Lung (tissue), 12 donors: ENCODE measurements around the gene CARMIL1. TPM values are rescaled to one million over a fixed set of nuclear protein-coding genes. Genes with fewer than 3 reads are reported as not detected.

Source experiments
- ATAC-seq: fragments of 200-7000 bp; cut with Tn5 transposase; one replicate; pipeline ENCODE4 v1.9.1; 2020; ENCODE audit warnings: moderate number of reproducible peaks; ENCODE audit not compliant: insufficient read depth, low FRiP score
- DNase-seq, 3 donors: peaks; one replicate each; pipeline ENCODE4 v3.0.0-alpha.2; 2013 to 2017
- H3K27ac ChIP-seq, 2 donors: one replicate each; pipeline ENCODE4 v1.5.1; 2013; ENCODE audit warnings: mild to moderate bottlenecking in 2 of 2, moderate library complexity in 2 of 2, control low read depth in 1 of 2, inconsistent platforms in 1 of 2, low read depth in 1 of 2, low read length in 1 of 2
- H3K27me3 ChIP-seq, 3 donors: one replicate each; pipeline ENCODE4 v1.5.1; 2013; ENCODE audit warnings: low read length in 2 of 3; ENCODE audit not compliant: control insufficient read depth in 3 of 3, insufficient read depth in 3 of 3
- H3K36me3 ChIP-seq, 4 donors: one replicate each; pipeline ENCODE4 v1.5.1; 2013; ENCODE audit warnings: low read length in 4 of 4, mild to moderate bottlenecking in 1 of 4, moderate library complexity in 1 of 4; ENCODE audit not compliant: control insufficient read depth in 4 of 4, insufficient read depth in 4 of 4
- H3K4me1 ChIP-seq, 5 donors: one replicate each; pipeline ENCODE4 v1.5.1; 2013; ENCODE audit warnings: low read length in 5 of 5, mild to moderate bottlenecking in 2 of 5, moderate library complexity in 1 of 5; ENCODE audit not compliant: control insufficient read depth in 5 of 5, insufficient read depth in 5 of 5
- H3K4me3 ChIP-seq: one replicate; pipeline ENCODE4 v1.5.1; 2013; ENCODE audit warnings: mild to moderate bottlenecking, control low read depth, moderate library complexity
- H3K9ac ChIP-seq, 2 donors: one replicate each; pipeline ENCODE4 v1.5.1; 2013; ENCODE audit warnings: low read length in 2 of 2, control low read depth in 1 of 2; ENCODE audit not compliant: insufficient read depth in 1 of 2
- H3K9me3 ChIP-seq, 4 donors: one replicate each; pipeline ENCODE4 v1.5.1; 2013; ENCODE audit warnings: low read length in 3 of 4, mild to moderate bottlenecking in 1 of 4, moderate library complexity in 1 of 4; ENCODE audit not compliant: control insufficient read depth in 4 of 4, insufficient read depth in 3 of 4
- WGBS, 2 donors: extraction: QIAGEN DNeasy Blood & Tissue Kit; methylation state at CpG; one replicate each; pipeline ENCODE4 v1.1.7; 2013; 5-methylcytosine and 5-hydroxymethylcytosine counted together
- polyA plus RNA-seq, 2 donors: library from polyadenylated mRNA; stranded (reverse); fragments of 200-250 nt; gene quantifications; one replicate each; pipeline ENCODE4 v1.2.1, GENCODE V29; 2013
- total RNA-seq, 2 donors: library from RNA; depleted of rRNA in 1 of 2; stranded (reverse); fragments of >200 nt in 1 of 2; gene quantifications; one replicate each; pipeline ENCODE4 v1.2.1, GENCODE V29; 2014 to 2021
- TF ChIP-seq, protein P1 (sequence below): IDR thresholded peaks from 2 replicates; pipeline ENCODE4 v1.5.1; 2012; ENCODE audit warnings: mild to moderate bottlenecking; ENCODE audit errors: control extremely low read depth, extremely low read depth
- donor health status: control.
- donor health status: control.
- donor health status: Bipolar disorder and iron deficiency.
- donor health status: healthy.
- donor health status: DM: yes; HTN: yes; CAD: no.

Gene CARMIL1
- total and polyA plus RNA-seq, 4 donors, result 8.0 to 38.3 (median 34.9) TPM

DNA sequence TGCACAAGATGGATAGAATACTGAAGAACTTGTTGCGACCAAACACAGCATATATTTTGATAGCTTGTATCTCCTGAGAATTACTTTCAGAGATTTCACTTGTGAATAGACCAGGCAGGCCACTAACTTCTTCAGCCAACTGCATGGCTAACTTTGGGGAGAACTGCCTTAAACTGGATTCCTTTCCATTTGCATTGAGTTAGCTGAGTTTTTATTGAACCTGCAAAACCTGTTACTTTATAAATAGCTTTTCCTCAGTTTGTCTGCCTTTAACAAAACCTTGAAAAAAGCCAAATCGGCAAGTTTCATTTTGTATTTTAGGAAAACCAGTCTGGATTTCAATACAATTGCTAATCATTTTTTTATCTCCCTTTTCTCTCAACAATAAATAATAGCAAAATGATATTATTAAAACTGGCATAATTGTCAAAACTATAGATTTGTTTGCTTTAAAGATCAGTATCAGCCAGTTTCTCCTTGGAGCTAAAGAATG, 300.3 kb downstream of the CARMIL1 start:
- Histone ChIP-seq H3K27me3 (no peaks in the 10 kb centered on the region), H3K4me1 (no peaks in the 10 kb centered on the region), H3K4me3 (no peak overlapping the region), H3K27ac (no peak overlapping the region), H3K36me3 (peaks cover 0 to 5% (median 4%) of the 10 kb centered on the region in 4 donors), H3K9ac (no peak overlapping the region), H3K9me3 (no peaks in the 10 kb centered on the region)
- peak in 2 of 3 donors; percentile 11 to 33 for DNase-seq
- WGBS, 2 donors, result 93 to 94% methylated on average over 2 of the region's 2 CpGs
- TF ChIP-seq, protein P1, sequence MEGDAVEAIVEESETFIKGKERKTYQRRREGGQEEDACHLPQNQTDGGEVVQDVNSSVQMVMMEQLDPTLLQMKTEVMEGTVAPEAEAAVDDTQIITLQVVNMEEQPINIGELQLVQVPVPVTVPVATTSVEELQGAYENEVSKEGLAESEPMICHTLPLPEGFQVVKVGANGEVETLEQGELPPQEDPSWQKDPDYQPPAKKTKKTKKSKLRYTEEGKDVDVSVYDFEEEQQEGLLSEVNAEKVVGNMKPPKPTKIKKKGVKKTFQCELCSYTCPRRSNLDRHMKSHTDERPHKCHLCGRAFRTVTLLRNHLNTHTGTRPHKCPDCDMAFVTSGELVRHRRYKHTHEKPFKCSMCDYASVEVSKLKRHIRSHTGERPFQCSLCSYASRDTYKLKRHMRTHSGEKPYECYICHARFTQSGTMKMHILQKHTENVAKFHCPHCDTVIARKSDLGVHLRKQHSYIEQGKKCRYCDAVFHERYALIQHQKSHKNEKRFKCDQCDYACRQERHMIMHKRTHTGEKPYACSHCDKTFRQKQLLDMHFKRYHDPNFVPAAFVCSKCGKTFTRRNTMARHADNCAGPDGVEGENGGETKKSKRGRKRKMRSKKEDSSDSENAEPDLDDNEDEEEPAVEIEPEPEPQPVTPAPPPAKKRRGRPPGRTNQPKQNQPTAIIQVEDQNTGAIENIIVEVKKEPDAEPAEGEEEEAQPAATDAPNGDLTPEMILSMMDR, result no peak
- no peak for ATAC-seq

DNA sequence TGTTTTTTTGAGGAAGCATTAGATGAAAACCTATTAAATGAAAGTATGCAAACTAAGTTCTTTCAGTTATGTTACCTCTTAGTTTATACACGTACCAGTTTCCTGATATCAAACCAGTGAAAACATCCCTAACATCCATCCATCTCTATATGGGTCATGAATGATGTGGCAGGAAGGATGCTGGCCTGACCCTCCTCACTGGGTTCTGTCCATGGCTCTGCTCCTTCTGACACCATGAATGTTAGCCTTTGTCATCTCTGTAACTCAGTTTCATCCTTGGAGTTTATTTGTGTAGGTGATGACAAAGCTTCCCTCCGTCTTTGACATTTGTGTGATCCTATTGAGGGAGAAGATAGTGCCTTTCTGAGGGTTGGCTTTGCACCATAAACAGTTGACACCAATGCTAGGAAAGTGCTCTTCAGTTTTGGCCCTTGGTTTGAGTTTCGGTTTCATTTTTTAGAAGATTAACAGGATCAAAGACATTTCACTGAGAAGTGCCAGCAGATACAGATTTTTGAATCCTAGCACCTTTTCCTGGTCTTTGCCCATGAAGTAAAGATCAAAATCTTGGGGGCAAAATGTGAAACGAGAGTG, 300.8 kb downstream of the CARMIL1 start:
- H3K27me3 ChIP-seq, result no peaks in the 10 kb centered on the region
- TF ChIP-seq, protein P1, result no peak
- H3K36me3 ChIP-seq, result peaks cover 0 to 9% (median 4%) of the 10 kb centered on the region in 4 donors
- H3K9me3 ChIP-seq, result no peaks in the 10 kb centered on the region
- ATAC-seq (peak; percentile 31), DNase-seq (no peak)
- H3K4me1 ChIP-seq, result no peaks in the 10 kb centered on the region
- no peak overlapping the region for H3K4me3 ChIP-seq
- no peak overlapping the region for H3K27ac ChIP-seq
- WGBS, 2 donors, result 67 to 78% methylated on average over 4 of the region's 4 CpGs
- H3K9ac ChIP-seq, result no peak overlapping the region

DNA sequence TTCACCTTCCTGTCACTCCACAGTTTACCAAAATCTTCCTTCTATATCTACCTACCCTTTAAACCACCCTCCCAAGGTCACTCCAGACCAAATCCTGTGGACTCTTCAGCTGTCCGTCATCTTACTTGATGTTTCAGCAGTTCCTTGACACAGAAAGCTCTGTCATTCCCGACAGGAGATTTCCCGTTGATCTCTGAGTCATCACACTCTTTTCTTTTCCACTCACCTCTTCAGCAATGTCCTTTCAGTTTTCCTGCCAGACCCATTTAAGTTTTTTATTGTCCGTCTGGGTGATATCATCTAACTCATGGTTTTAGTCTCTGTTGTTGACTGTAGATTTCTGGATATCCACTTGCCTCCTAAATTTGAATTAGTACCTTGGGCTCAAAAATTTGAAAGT, 302.9 kb downstream of the CARMIL1 start:
- 85 to 90% methylated on average over 4 of the region's 4 CpGs for WGBS, 2 donors
- Histone ChIP-seq H3K9me3 (no peaks in the 10 kb centered on the region), H3K36me3 (peaks cover 0 to 10% (median 3%) of the 10 kb centered on the region in 4 donors), H3K27ac (no peak overlapping the region), H3K4me1 (no peaks in the 10 kb centered on the region), H3K9ac (no peak overlapping the region), H3K4me3 (no peak overlapping the region), H3K27me3 (no peaks in the 10 kb centered on the region)
- DNase-seq, result no peak
- ATAC-seq, result no peak
- TF ChIP-seq, protein P1, result no peak

DNA sequence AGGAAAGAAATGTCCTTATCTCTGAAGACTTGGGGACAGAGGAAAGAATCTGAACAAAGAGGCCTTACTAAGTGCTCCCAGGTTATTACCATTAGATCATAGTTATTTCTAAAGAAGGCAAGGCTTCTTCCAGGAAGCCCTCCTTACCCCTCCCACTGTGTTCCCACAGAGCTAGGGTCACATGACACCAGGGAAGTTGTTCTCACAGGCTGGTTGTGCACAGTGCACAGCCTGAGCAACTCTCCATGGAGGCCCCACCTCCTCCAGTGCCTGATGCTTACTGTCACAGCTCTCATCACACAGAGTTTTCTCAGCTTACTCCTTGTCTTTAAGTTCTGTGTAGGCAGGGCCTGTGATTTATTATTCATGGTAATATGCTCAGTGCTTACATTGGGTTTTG, 303.9 kb downstream of the CARMIL1 start:
- H3K4me1 ChIP-seq, result no peaks in the 10 kb centered on the region
- H3K4me3 ChIP-seq, result no peak overlapping the region
- peak; percentile 53 for ATAC-seq

More for the DNA sequence above, 303.9 kb downstream of the CARMIL1 start:
- no peaks in the 10 kb centered on the region for H3K9me3 ChIP-seq
- TF ChIP-seq, protein P1, result no peak
- no peaks in the 10 kb centered on the region for H3K27me3 ChIP-seq
- DNase-seq, result no peak
- H3K36me3 ChIP-seq, result peaks cover 0 to 10% (median 4%) of the 10 kb centered on the region in 4 donors
- H3K9ac ChIP-seq, result no peak overlapping the region
- H3K27ac ChIP-seq, result no peak overlapping the region
